HK-2 (cell line): Measurements from ENCODE around the gene VPS45.
"Not testable (repeated sequence)": the region's sequence is repeated elsewhere in the genome, so short reads cannot be mapped to it uniquely, and the experiment has no call there.

ENCODE experiments used
- DNase-seq: peaks from one replicate; pipeline ENCODE4 v3.0.0-alpha.2; 2018; ENCODE audit not compliant: unreplicated experiment

Gene VPS45

GRCh38 chr1:150159550-150159949, 92.0 kb downstream of the VPS45 start:
- no peak for DNase-seq

GRCh38 chr1:150160964-150161621, 93.5 kb downstream of the VPS45 start:
- DNase-seq, result no peak

- DNase-seq, result no peak
These were observed 94.4 kb downstream of the VPS45 start for GRCh38 chr1:150161747-150162581.

GRCh38 chr1:150162582-150162861, 94.9 kb downstream of the VPS45 start:
- no peak for DNase-seq

- peak; percentile 85 for DNase-seq
These were observed 95.5 kb downstream of the VPS45 start for GRCh38 chr1:150162862-150163706.

- DNase-seq, result no peak
These were observed 96.6 kb downstream of the VPS45 start for GRCh38 chr1:150164224-150164623.

- no peak for DNase-seq
These were observed 97.2 kb downstream of the VPS45 start for GRCh38 chr1:150164779-150165178.

GRCh38 chr1:150165622-150166612, 98.3 kb downstream of the VPS45 start:
- peak; percentile 37 for DNase-seq

GRCh38 chr1:150168960-150169601, 101.5 kb downstream of the VPS45 start:
- DNase-seq, result peak; percentile 68

GRCh38 chr1:150171801-150172200, 104.2 kb downstream of the VPS45 start:
- DNase-seq, result no peak

GRCh38 chr1:150173141-150173585, 105.6 kb downstream of the VPS45 start:
- DNase-seq, result no peak

- no peak for DNase-seq
These were observed 109.0 kb downstream of the VPS45 start for GRCh38 chr1:150176593-150176992.

GRCh38 chr1:150178548-150178947, 111.0 kb downstream of the VPS45 start:
- no peak for DNase-seq

- no peak for DNase-seq
These were observed 112.3 kb downstream of the VPS45 start for GRCh38 chr1:150179867-150180266.

GRCh38 chr1:150180474-150180873, 112.9 kb downstream of the VPS45 start:
- DNase-seq, result no peak

GRCh38 chr1:150182247-150182646, 114.7 kb downstream of the VPS45 start:
- no peak for DNase-seq

GRCh38 chr1:150183061-150183460, 115.5 kb downstream of the VPS45 start:
- DNase-seq, result no peak

- no peak for DNase-seq
These were observed 117.9 kb downstream of the VPS45 start for GRCh38 chr1:150185481-150185880.

- not testable (repeated sequence) for DNase-seq
These were observed 118.8 kb downstream of the VPS45 start for GRCh38 chr1:150186438-150186788.

- DNase-seq, result peak; percentile 13
These were observed 119.4 kb downstream of the VPS45 start for GRCh38 chr1:150186789-150187559.
